Prostate gland (tissue), 2 donors: ENCODE measurements around the gene FAM50B. TPM values are rescaled to one million over a fixed set of nuclear protein-coding genes. Genes with fewer than 3 reads are reported as not detected.

Experiments
- DNase-seq: peaks from one replicate; pipeline ENCODE4 v3.0.0-alpha.2; 2019; ENCODE audit warnings: low spot score
- H3K27ac ChIP-seq, 2 donors: fragments of 200-600 bp; sonication (generic); 2 replicates each; pipeline ENCODE4 v1.5.1; 2017 to 2019
- H3K27me3 ChIP-seq: fragments of 200-600 bp; sonication (generic); replicated peaks from 2 replicates; pipeline ENCODE4 v1.5.1; 2019; ENCODE audit not compliant: insufficient read depth
- H3K36me3 ChIP-seq, 2 donors: fragments of 200-600 bp; sonication (generic); 1 replicate in 1 of 2; 2 replicates in 1 of 2; pipeline versions ENCODE4 v1.5.1 to v1.8.1; 2017 to 2019
- H3K4me1 ChIP-seq: fragments of 200-600 bp; sonication (generic); replicated peaks from 2 replicates; pipeline ENCODE4 v1.5.1; 2019
- H3K4me3 ChIP-seq, 2 donors: fragments of 200-600 bp; sonication (generic); 2 replicates each; pipeline ENCODE4 v1.5.1; 2017 to 2019
- H3K9me3 ChIP-seq: fragments of 200-600 bp; sonication (generic); 2 replicates; pipeline ENCODE4 v1.5.1; 2017
- POLR2A ChIP-seq: fragments of 450-650 bp; IDR thresholded peaks from one replicate; pipeline ENCODE4 v1.6.1; 2016; ENCODE audit warnings: antibody characterized with exemption, mild to moderate bottlenecking
- POLR2AphosphoS5 ChIP-seq: sonication (generic); formaldehyde crosslinking; IDR thresholded peaks from one replicate; pipeline ENCODE4 v1.6.1; 2017; ENCODE audit warnings: antibody characterized with exemption
- WGBS: methylation state at CpG from one replicate; pipeline ENCODE4 v1.1.5; 2018; 5-methylcytosine and 5-hydroxymethylcytosine counted together
- intact Hi-C: fragments of 100-400 bp; cut with DNase I; formaldehyde crosslinking; loops from one replicate; pipeline ENCODE4 v1.14.2; 2022
- total RNA-seq, 2 donors: library from RNA; depleted of rRNA; stranded (reverse); fragments of >200 nt; gene quantifications; one replicate each; pipeline ENCODE4 v1.1.0, GENCODE V29; 2016
- TF ChIP-seq, protein P1 (sequence below), 4 experiments: fragments of 200-600 bp in 2 of 4; fragments of 450-650 bp in 2 of 4; sonication (generic) in 2 of 4; IDR thresholded peaks; 1 replicate in 3 of 4; 2 replicates in 1 of 4; pipeline ENCODE4 v1.5.1; 2016 to 2019; ENCODE audit warnings: antibody characterized with exemption in 4 of 4, mild to moderate bottlenecking in 2 of 4, moderate library complexity in 2 of 4

The FAM50B gene
- total RNA-seq, 2 donors from 2014 or later: 14.2 to 36.4 TPM

GRCh38 chr6:3825851-3826581 lies 23.2 kb upstream of the FAM50B start:
- Histone ChIP-seq H3K27ac (peak overlapping the region; percentile 91 to 93), H3K4me3 (peak overlapping the region in 1 of 2 donors; percentile 13), H3K36me3 (no peaks in the 10 kb centered on the region), H3K4me1 (peaks cover 5% of the 10 kb centered on the region), H3K9me3 (no peaks in the 10 kb centered on the region), H3K27me3 (no peaks in the 10 kb centered on the region)
- DNase-seq: peak; percentile 94
- intact Hi-C loops: loop anchor here (2.0 to 5.0 kb wide), 2 partner anchors 75 to 86 kb away; partner anchors contain the start of gene PXDC1
- TF ChIP-seq POLR2AphosphoS5 (peak; percentile 93), POLR2A (no peak)
- TF ChIP-seq, protein P1, sequence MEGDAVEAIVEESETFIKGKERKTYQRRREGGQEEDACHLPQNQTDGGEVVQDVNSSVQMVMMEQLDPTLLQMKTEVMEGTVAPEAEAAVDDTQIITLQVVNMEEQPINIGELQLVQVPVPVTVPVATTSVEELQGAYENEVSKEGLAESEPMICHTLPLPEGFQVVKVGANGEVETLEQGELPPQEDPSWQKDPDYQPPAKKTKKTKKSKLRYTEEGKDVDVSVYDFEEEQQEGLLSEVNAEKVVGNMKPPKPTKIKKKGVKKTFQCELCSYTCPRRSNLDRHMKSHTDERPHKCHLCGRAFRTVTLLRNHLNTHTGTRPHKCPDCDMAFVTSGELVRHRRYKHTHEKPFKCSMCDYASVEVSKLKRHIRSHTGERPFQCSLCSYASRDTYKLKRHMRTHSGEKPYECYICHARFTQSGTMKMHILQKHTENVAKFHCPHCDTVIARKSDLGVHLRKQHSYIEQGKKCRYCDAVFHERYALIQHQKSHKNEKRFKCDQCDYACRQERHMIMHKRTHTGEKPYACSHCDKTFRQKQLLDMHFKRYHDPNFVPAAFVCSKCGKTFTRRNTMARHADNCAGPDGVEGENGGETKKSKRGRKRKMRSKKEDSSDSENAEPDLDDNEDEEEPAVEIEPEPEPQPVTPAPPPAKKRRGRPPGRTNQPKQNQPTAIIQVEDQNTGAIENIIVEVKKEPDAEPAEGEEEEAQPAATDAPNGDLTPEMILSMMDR (IDR thresholded peaks at IDR 0.05): no peak
- WGBS: 11% methylated on average over 15 of the region's 15 CpGs

DNA sequence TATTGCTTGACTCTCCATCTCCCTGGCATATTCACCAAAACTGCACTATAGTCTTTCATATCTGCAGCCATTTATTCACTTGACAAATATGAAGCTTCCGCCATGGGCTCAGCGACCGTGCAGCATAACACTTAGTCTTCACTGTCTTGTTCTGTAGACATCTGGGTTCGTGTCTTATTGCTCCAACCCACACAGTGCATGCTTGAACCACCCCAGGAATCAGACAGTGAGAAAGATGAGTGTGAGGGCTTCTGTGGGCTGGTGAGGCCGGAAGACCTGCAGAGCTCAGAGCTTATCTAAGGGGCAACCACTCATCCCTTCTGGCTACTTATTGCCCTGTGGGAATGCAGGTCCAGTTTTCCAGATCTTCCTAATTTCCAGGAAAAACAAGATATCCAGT lies 19.9 kb upstream of the FAM50B start:
- H3K27me3 ChIP-seq: no peaks in the 10 kb centered on the region
- WGBS: 93% methylated on average over 5 of the region's 5 CpGs
- no peak overlapping the region for H3K27ac ChIP-seq
- no peak for DNase-seq
- peaks cover 5% of the 10 kb centered on the region for H3K4me1 ChIP-seq
- intact Hi-C loops: loop anchor here (5.0 kb wide), 1 partner anchor 83 kb away; no protein-coding TSS in a partner anchor
- H3K36me3 ChIP-seq: no peaks in the 10 kb centered on the region
- no peak overlapping the region for H3K4me3 ChIP-seq
- no peak for TF ChIP-seq POLR2AphosphoS5
- TF ChIP-seq, protein P1 (IDR thresholded peaks at IDR 0.05): no peak
- no peak for TF ChIP-seq POLR2A
- no peaks in the 10 kb centered on the region for H3K9me3 ChIP-seq

DNA sequence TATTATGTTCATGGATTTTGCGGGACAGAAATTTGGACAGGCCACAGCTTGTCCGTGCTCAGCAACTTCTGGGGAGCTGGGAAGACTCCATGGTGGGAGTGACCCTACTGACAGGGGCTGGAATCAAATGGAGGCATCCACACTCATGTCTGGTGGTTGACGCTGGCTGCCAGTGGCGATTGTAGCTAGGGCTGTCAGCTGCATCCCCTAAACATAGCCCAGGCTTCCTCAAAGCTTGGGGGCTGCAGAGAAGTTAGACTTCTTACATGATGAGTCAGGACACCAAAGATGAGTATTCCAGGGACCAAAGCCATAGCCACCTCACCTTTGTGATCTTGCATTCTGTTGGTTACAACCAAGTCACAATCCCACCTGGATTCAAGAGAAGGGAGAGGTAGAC lies 18.4 kb upstream of the FAM50B start:
- no peak for DNase-seq
- intact Hi-C loops: no loop called here
- 90% methylated on average over 4 of the region's 4 CpGs for WGBS
- no peak for TF ChIP-seq POLR2AphosphoS5
- no peak for TF ChIP-seq POLR2A
- TF ChIP-seq, protein P1 (IDR thresholded peaks at IDR 0.05): no peak
- no peak overlapping the region for H3K27ac ChIP-seq
- H3K4me3 ChIP-seq: no peak overlapping the region
- peaks cover 5% of the 10 kb centered on the region for H3K4me1 ChIP-seq
- no peaks in the 10 kb centered on the region for H3K27me3 ChIP-seq
- no peaks in the 10 kb centered on the region for H3K36me3 ChIP-seq
- H3K9me3 ChIP-seq: no peaks in the 10 kb centered on the region

- no peaks in the 10 kb centered on the region for H3K27me3 ChIP-seq
Observed at GRCh38 chr6:3831761-3832530, 17.2 kb upstream of the FAM50B start.

More at GRCh38 chr6:3831761-3832530, 17.2 kb upstream of the FAM50B start:
- no peak overlapping the region for H3K4me3 ChIP-seq
- no peaks in the 10 kb centered on the region for H3K9me3 ChIP-seq
- H3K4me1 ChIP-seq: no peaks in the 10 kb centered on the region
- intact Hi-C loops: no loop called here
- 82% methylated on average over 6 of the region's 6 CpGs for WGBS
- no peak overlapping the region for H3K27ac ChIP-seq
- no peaks in the 10 kb centered on the region for H3K36me3 ChIP-seq
- no peak for TF ChIP-seq POLR2AphosphoS5
- no peak for TF ChIP-seq POLR2A
- TF ChIP-seq, protein P1 (IDR thresholded peaks at IDR 0.05): no peak
- DNase-seq: no peak
